H9 (cell line): ENCODE results near the gene MTG1. TPM values are rescaled to one million over a fixed set of nuclear protein-coding genes. Genes with fewer than 3 reads are reported as not detected.
"Not testable (repeated sequence)": the region's sequence is repeated elsewhere in the genome, so short reads cannot be mapped to it uniquely, and the experiment has no call there.

Experiments
- DNase-seq: peaks from one replicate; pipeline ENCODE4 v3.0.0-alpha.2; 2017
- H2AFZ ChIP-seq: one replicate; pipeline ENCODE4 v1.6.1; 2013; ENCODE audit warnings: mild to moderate bottlenecking, low read length, control low read depth, moderate library complexity
- H2AK5ac ChIP-seq: 2 replicates; pipeline ENCODE4 v1.6.1; 2013; ENCODE audit warnings: low read length, control low read depth, mixed read lengths; ENCODE audit not compliant: insufficient read length
- H2BK120ac ChIP-seq: one replicate; pipeline ENCODE4 v1.6.1; 2013; ENCODE audit warnings: low read depth, mild to moderate bottlenecking, low read length, control low read depth, inconsistent platforms; ENCODE audit not compliant: poor library complexity, severe bottlenecking
- H2BK12ac ChIP-seq: 2 replicates; pipeline ENCODE4 v1.6.1; 2013; ENCODE audit warnings: low read length, control low read depth, mixed read lengths, low read depth; ENCODE audit not compliant: insufficient read length
- H2BK15ac ChIP-seq: 2 replicates; pipeline ENCODE4 v1.6.1; 2013; ENCODE audit warnings: low read depth, low read length, control low read depth
- H2BK20ac ChIP-seq: one replicate; pipeline ENCODE4 v1.6.1; 2013; ENCODE audit warnings: low read depth, mild to moderate bottlenecking, low read length, control low read depth, inconsistent platforms; ENCODE audit not compliant: poor library complexity, severe bottlenecking
- H2BK5ac ChIP-seq: 2 replicates; pipeline ENCODE4 v1.6.1; 2013; ENCODE audit warnings: low read length, control low read depth, mixed read lengths; ENCODE audit not compliant: insufficient read length
- H3K14ac ChIP-seq: 2 replicates; pipeline ENCODE4 v1.6.1; 2013; ENCODE audit warnings: low read length, control low read depth; ENCODE audit not compliant: insufficient read depth
- H3K18ac ChIP-seq: 2 replicates; pipeline ENCODE4 v1.6.1; 2013; ENCODE audit warnings: low read depth, mild to moderate bottlenecking, mixed read lengths, low read length, control low read depth; ENCODE audit not compliant: insufficient read length
- H3K23ac ChIP-seq: 2 replicates; pipeline ENCODE4 v1.6.1; 2013; ENCODE audit warnings: low read length, control low read depth, mixed read lengths, low read depth; ENCODE audit not compliant: insufficient read length
- H3K23me2 ChIP-seq: 2 replicates; pipeline ENCODE4 v1.6.1; 2013; ENCODE audit warnings: low read depth, mild to moderate bottlenecking, mixed read lengths, low read length, control low read depth; ENCODE audit not compliant: insufficient read length, poor library complexity, severe bottlenecking
- H3K27ac ChIP-seq: 2 replicates; pipeline ENCODE4 v1.5.1; 2013; ENCODE audit warnings: low read length, control low read depth, mixed read lengths, low read depth; ENCODE audit not compliant: insufficient read length
- H3K27me3 ChIP-seq: 2 replicates; pipeline ENCODE4 v1.6.1; 2013; ENCODE audit warnings: low read length, control low read depth, inconsistent platforms; ENCODE audit not compliant: insufficient read depth
- H3K4ac ChIP-seq: 2 replicates; pipeline ENCODE4 v1.6.1; 2013; ENCODE audit warnings: low read depth, mild to moderate bottlenecking, control low read depth, inconsistent platforms, low read length, moderate library complexity
- H3K4me1 ChIP-seq: 2 replicates; pipeline ENCODE4 v1.6.1; 2013; ENCODE audit warnings: low read length, control low read depth, inconsistent platforms; ENCODE audit not compliant: insufficient read depth
- H3K4me2 ChIP-seq: 2 replicates; pipeline ENCODE4 v1.6.1; 2013; ENCODE audit warnings: low read length, control low read depth, mixed read lengths; ENCODE audit not compliant: insufficient read length, insufficient read depth
- H3K56ac ChIP-seq: 2 replicates; pipeline ENCODE4 v1.6.1; 2013; ENCODE audit warnings: low read depth, mild to moderate bottlenecking, mixed read lengths, low read length, control low read depth; ENCODE audit not compliant: insufficient read length
- H3K79me1 ChIP-seq: 2 replicates; pipeline ENCODE4 v1.6.1; 2013; ENCODE audit warnings: low read depth, mild to moderate bottlenecking, moderate library complexity, low read length, control low read depth, inconsistent platforms; ENCODE audit not compliant: insufficient read depth, poor library complexity, severe bottlenecking
- H3K79me2 ChIP-seq: 2 replicates; pipeline ENCODE4 v1.6.1; 2013; ENCODE audit warnings: low read length, control low read depth, inconsistent platforms; ENCODE audit not compliant: insufficient read depth
- H3K9ac ChIP-seq: 2 replicates; pipeline ENCODE4 v1.6.1; 2013; ENCODE audit warnings: low read length, control low read depth, mixed read lengths; ENCODE audit not compliant: insufficient read length; ENCODE audit errors: extremely low read depth
- H3K9me3 ChIP-seq: one replicate; pipeline ENCODE4 v1.6.1; 2013; ENCODE audit warnings: low read depth, low read length, inconsistent platforms; ENCODE audit not compliant: control insufficient read depth
- H3T11ph ChIP-seq: one replicate; pipeline ENCODE4 v1.6.1; 2013; ENCODE audit warnings: mild to moderate bottlenecking, low read length, control low read depth, inconsistent platforms
- H4K20me1 ChIP-seq: one replicate; pipeline ENCODE4 v1.6.1; 2013; ENCODE audit not compliant: control insufficient read depth, insufficient read length, insufficient read depth
- H4K5ac ChIP-seq: 2 replicates; pipeline ENCODE4 v1.6.1; 2013; ENCODE audit warnings: low read depth, mild to moderate bottlenecking, mixed read lengths, low read length, control low read depth; ENCODE audit not compliant: insufficient read length
- H4K8ac ChIP-seq: replicated peaks from 2 replicates; pipeline ENCODE4 v1.6.1; 2013; ENCODE audit warnings: low read length, control low read depth, mixed read lengths, low read depth; ENCODE audit not compliant: insufficient read length
- H4K91ac ChIP-seq: 2 replicates; pipeline ENCODE4 v1.6.1; 2013; ENCODE audit warnings: low read depth, mild to moderate bottlenecking, moderate library complexity, mixed read lengths, low read length, control low read depth; ENCODE audit not compliant: insufficient read length
- H3K27ac Mint-ChIP-seq, 3 experiments: 2 replicates in 2 of 3; 3 replicates in 1 of 3; pipeline ENCODE4 v1.8.0; 2020 to 2021; ENCODE audit warnings: mixed read lengths in 3 of 3, mild to moderate bottlenecking in 1 of 3, moderate library complexity in 1 of 3
- H3K27me3 Mint-ChIP-seq: 2 replicates; pipeline ENCODE4 v1.8.0; 2021; ENCODE audit warnings: low read depth, mild to moderate bottlenecking, moderate library complexity, mixed read lengths
- H3K36me3 Mint-ChIP-seq, 3 experiments: 2 replicates in 2 of 3; 3 replicates in 1 of 3; pipeline ENCODE4 v1.8.0; 2020 to 2021; ENCODE audit warnings: low read depth in 3 of 3, mixed read lengths in 3 of 3; ENCODE audit not compliant: insufficient read depth in 1 of 3
- H3K4me1 Mint-ChIP-seq, 2 experiments: 2 replicates each; pipeline ENCODE4 v1.8.0; 2020; ENCODE audit warnings: mixed read lengths in 2 of 2
- H3K4me3 Mint-ChIP-seq, 2 experiments: 2 replicates in 1 of 2; 3 replicates in 1 of 2; pipeline ENCODE4 v1.8.0; 2020 to 2021; ENCODE audit warnings: mild to moderate bottlenecking in 2 of 2, mixed read lengths in 2 of 2, moderate library complexity in 1 of 2
- H3K9me3 Mint-ChIP-seq, 2 experiments: 2 replicates in 1 of 2; 3 replicates in 1 of 2; pipeline ENCODE4 v1.8.0; 2020; ENCODE audit warnings: mild to moderate bottlenecking in 2 of 2, mixed read lengths in 2 of 2, moderate library complexity in 1 of 2
- WGBS: extraction: QIAGEN DNeasy Blood & Tissue Kit; methylation state at CpG from one replicate; pipeline ENCODE4 v1.1.7; 2013; ENCODE audit warnings: missing lambda C conversion rate, low lambda C conversion rate, mixed read lengths; ENCODE audit not compliant: insufficient read length; ENCODE audit errors: extremely low coverage; 5-methylcytosine and 5-hydroxymethylcytosine counted together
- total RNA-seq: library from RNA; stranded (reverse); gene quantifications from 2 replicates; pipeline ENCODE4 v1.2.1, GENCODE V29; 2021
- TF ChIP-seq, protein P1 (sequence below): fragments of 200-600 bp; sonication (generic); conservative IDR thresholded peaks from 3 replicates; pipeline ENCODE4 v1.8.0; 2021; ENCODE audit warnings: antibody characterized with exemption, mild to moderate bottlenecking

The MTG1 gene
- total RNA-seq, 1 experiment from 2014 or later = 65.3 TPM

DNA sequence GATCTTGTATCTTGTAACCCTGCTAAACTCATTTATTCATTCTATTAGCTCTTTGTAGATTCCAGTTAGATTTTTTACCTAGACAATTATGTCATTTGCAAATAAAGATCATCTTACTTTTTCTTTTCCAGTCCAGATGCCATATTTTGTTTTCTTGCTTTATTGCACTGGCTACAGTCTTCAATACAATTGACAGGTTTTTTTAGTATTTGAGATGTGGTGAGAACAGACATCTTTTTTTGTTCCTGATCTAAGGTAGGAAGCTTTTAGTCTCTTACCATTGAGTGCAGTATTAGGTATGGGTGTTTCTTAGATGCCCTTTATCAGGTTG, 18.4 kb downstream of the MTG1 start:
- Histone ChIP-seq H2BK120ac (no peak overlapping the region), H3K9me3 (peaks cover 6% of the 10 kb centered on the region), H3K23me2 (no peaks in the 10 kb centered on the region), H2AFZ (no peak overlapping the region), H3K27ac (no peak overlapping the region), H3K56ac (no peak overlapping the region), H2AK5ac (no peak overlapping the region), H3T11ph (no peak overlapping the region), H3K14ac (no peak overlapping the region), H2BK20ac (no peak overlapping the region), H3K4me1 (no peaks in the 10 kb centered on the region), H2BK15ac (no peak overlapping the region), H2BK12ac (no peak overlapping the region), H3K18ac (no peak overlapping the region), H3K23ac (no peak overlapping the region), H4K5ac (no peak overlapping the region), H3K9ac (no peak overlapping the region), H3K27me3 (no peaks in the 10 kb centered on the region), H4K20me1 (no peaks in the 10 kb centered on the region), H4K91ac (no peak overlapping the region), H4K8ac (no peak overlapping the region), H3K79me2 (peaks cover 2% of the 10 kb centered on the region; the same call in 1 of the 2 replicates), H3K4me2 (no peak overlapping the region), H3K79me1 (peaks cover 5% of the 10 kb centered on the region), H3K4ac (no peak overlapping the region), H2BK5ac (no peak overlapping the region)
- TF ChIP-seq, protein P1, sequence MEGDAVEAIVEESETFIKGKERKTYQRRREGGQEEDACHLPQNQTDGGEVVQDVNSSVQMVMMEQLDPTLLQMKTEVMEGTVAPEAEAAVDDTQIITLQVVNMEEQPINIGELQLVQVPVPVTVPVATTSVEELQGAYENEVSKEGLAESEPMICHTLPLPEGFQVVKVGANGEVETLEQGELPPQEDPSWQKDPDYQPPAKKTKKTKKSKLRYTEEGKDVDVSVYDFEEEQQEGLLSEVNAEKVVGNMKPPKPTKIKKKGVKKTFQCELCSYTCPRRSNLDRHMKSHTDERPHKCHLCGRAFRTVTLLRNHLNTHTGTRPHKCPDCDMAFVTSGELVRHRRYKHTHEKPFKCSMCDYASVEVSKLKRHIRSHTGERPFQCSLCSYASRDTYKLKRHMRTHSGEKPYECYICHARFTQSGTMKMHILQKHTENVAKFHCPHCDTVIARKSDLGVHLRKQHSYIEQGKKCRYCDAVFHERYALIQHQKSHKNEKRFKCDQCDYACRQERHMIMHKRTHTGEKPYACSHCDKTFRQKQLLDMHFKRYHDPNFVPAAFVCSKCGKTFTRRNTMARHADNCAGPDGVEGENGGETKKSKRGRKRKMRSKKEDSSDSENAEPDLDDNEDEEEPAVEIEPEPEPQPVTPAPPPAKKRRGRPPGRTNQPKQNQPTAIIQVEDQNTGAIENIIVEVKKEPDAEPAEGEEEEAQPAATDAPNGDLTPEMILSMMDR = no peak
- DNase-seq = no peak
- no peak overlapping the region for H3K27ac Mint-ChIP-seq
- no peaks in the 10 kb centered on the region for H3K4me1 Mint-ChIP-seq
- H3K9me3 Mint-ChIP-seq = peaks cover 48 to 50% of the 10 kb centered on the region in 2 experiments
- H3K27me3 Mint-ChIP-seq = no peaks in the 10 kb centered on the region
- peaks cover 80 to 90% (median 80%) of the 10 kb centered on the region in 3 experiments for H3K36me3 Mint-ChIP-seq
- no peak overlapping the region for H3K4me3 Mint-ChIP-seq

DNA sequence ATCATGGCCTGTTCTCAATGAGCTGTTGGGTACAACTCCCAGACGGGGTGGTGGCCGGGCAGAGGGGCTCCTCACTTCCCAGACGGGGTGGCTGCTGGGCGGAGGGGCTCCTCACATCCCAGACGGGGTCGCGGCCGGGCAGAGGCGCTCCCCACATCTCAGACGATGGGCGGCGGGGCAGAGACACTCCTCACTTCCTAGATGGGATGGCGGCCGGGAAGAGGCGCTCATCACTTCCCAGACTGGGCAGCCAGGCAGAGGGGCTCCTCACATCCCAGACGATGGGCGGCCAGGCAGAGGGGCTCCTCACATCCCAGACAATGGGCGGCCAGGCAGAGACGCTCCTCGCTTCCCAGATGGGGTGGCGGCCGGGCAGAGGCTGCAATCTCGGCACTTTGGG, 20.4 kb downstream of the MTG1 start:
- Mint-ChIP-seq H3K36me3 (peaks cover 63 to 78% (median 76%) of the 10 kb centered on the region in 3 experiments), H3K9me3 (peaks cover 45 to 50% of the 10 kb centered on the region in 2 experiments)
- not testable (repeated sequence) for H4K8ac ChIP-seq, H4K20me1 ChIP-seq, H3K9me3 ChIP-seq, H3K23me2 ChIP-seq, H3K4me1 Mint-ChIP-seq, H3K79me1 ChIP-seq, H3K27ac ChIP-seq, H3K4me3 Mint-ChIP-seq, H3K27me3 ChIP-seq, H3K79me2 ChIP-seq, H3K14ac ChIP-seq, H3K27ac Mint-ChIP-seq, H3K56ac ChIP-seq, H3K27me3 Mint-ChIP-seq, H3K9ac ChIP-seq, H2BK12ac ChIP-seq, H2AK5ac ChIP-seq, H3K18ac ChIP-seq, H3K23ac ChIP-seq, H2AFZ ChIP-seq, H4K5ac ChIP-seq, H2BK20ac ChIP-seq, H4K91ac ChIP-seq, DNase-seq, H3T11ph ChIP-seq, H2BK15ac ChIP-seq, H3K4ac ChIP-seq, H3K4me2 ChIP-seq, H2BK5ac ChIP-seq, H2BK120ac ChIP-seq, H3K4me1 ChIP-seq
- WGBS = no CpG with 5 or more reads among the region's 23 CpGs
